Esophagus squamous epithelium (tissue), 5 donors: ENCODE results near the gene ZDHHC11B. TPM values are rescaled to one million over a fixed set of nuclear protein-coding genes. Genes with fewer than 3 reads are reported as not detected.
A peak's percentile ranks its signal among the peaks of the same experiment; 100 is the strongest.
"Not testable (repeated sequence)": the region's sequence is repeated elsewhere in the genome, so short reads cannot be mapped to it uniquely, and the experiment has no call there.

Experiments
- DNase-seq: peaks from one replicate; lab custom pipeline; 2025; lab: John Stamatoyannopoulos, UW
- H3K27ac ChIP-seq, 4 donors: fragments of 200-600 bp; sonication (generic); one replicate each; pipeline ENCODE4 v1.5.1; 2016 to 2019; ENCODE audit warnings: mild to moderate bottlenecking in 1 of 4
- H3K27me3 ChIP-seq, 4 donors: fragments of 200-600 bp; sonication (generic); 1 replicate in 3 of 4; 2 replicates in 1 of 4; pipeline versions ENCODE4 v1.5.1 to v1.6.0; 2017 to 2021; ENCODE audit warnings: antibody characterized with exemption in 1 of 4
- H3K36me3 ChIP-seq, 3 donors: fragments of 200-600 bp; sonication (generic); one replicate each; pipeline ENCODE4 v1.5.1; 2016 to 2019
- H3K4me1 ChIP-seq, 3 donors: fragments of 200-600 bp; sonication (generic); one replicate each; pipeline ENCODE4 v1.5.1; 2017 to 2019
- H3K4me3 ChIP-seq, 4 donors: fragments of 200-600 bp; sonication (generic); 1 replicate in 3 of 4; 2 replicates in 1 of 4; pipeline ENCODE4 v1.5.1; 2016 to 2019; ENCODE audit warnings: mild to moderate bottlenecking in 2 of 4, moderate library complexity in 1 of 4
- H3K9me3 ChIP-seq, 3 donors: fragments of 200-600 bp; sonication (generic); one replicate each; pipeline ENCODE4 v1.5.1; 2016 to 2019
- POLR2A ChIP-seq, 4 donors: fragments of 450-650 bp; IDR thresholded peaks; one replicate each; pipeline ENCODE4 v1.6.1; 2017; ENCODE audit warnings: antibody characterized with exemption in 4 of 4, mild to moderate bottlenecking in 4 of 4, moderate library complexity in 3 of 4
- WGBS, 2 donors: methylation state at CpG; one replicate each; pipeline ENCODE4 v1.1.5; 2018; 5-methylcytosine and 5-hydroxymethylcytosine counted together
- intact Hi-C: fragments of 100-400 bp; cut with DNase I; formaldehyde crosslinking; loops from one replicate; pipeline ENCODE4 v1.15.0; 2022
- total RNA-seq, 4 donors: library from RNA; depleted of rRNA; stranded (reverse); fragments of >200 nt; gene quantifications; one replicate each; pipeline ENCODE4 v1.1.0, GENCODE V29; 2016
- TF ChIP-seq, protein P1 (sequence below), 6 experiments: fragments of 450-650 bp in 4 of 6; fragments of 200-600 bp in 2 of 6; sonication (generic) in 2 of 6; IDR thresholded peaks; one replicate each; pipeline ENCODE4 v1.5.1; 2016 to 2019; ENCODE audit warnings: antibody characterized with exemption in 6 of 6, mild to moderate bottlenecking in 4 of 6, moderate library complexity in 4 of 6
- donor health status: DM: yes; HTN: yes; CAD: no.

ZDHHC11B gene
- total RNA-seq, 4 donors from 2014 or later = 0.44 to 4.6 (median 2.7) TPM

DNA sequence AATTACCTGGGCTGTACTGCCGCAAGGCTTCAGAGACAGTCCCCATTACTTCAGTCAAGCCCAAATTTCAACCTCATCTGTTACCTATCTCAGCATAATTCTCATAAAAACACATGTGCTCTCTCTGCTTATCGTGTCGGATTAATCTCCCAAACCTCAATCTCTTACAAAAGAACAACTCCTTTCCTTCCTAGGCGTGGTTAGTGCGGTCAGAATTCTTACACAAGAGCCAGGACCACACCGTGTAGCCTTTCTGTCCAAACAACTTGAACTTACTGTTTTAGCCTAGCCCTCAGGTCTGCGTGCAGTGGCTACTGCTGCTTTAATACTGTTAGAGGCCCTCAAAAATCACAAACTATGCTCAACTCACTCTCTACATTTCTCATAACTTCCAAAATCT, 78.4 kb downstream of the ZDHHC11B start:
- intact Hi-C loops, H3K27ac ChIP-seq, H3K9me3 ChIP-seq, H3K36me3 ChIP-seq, H3K4me1 ChIP-seq, DNase-seq, H3K4me3 ChIP-seq, H3K27me3 ChIP-seq: not testable (repeated sequence)
- 73 to 78% methylated on average over 7 of the region's 7 CpGs for WGBS, 2 donors

DNA sequence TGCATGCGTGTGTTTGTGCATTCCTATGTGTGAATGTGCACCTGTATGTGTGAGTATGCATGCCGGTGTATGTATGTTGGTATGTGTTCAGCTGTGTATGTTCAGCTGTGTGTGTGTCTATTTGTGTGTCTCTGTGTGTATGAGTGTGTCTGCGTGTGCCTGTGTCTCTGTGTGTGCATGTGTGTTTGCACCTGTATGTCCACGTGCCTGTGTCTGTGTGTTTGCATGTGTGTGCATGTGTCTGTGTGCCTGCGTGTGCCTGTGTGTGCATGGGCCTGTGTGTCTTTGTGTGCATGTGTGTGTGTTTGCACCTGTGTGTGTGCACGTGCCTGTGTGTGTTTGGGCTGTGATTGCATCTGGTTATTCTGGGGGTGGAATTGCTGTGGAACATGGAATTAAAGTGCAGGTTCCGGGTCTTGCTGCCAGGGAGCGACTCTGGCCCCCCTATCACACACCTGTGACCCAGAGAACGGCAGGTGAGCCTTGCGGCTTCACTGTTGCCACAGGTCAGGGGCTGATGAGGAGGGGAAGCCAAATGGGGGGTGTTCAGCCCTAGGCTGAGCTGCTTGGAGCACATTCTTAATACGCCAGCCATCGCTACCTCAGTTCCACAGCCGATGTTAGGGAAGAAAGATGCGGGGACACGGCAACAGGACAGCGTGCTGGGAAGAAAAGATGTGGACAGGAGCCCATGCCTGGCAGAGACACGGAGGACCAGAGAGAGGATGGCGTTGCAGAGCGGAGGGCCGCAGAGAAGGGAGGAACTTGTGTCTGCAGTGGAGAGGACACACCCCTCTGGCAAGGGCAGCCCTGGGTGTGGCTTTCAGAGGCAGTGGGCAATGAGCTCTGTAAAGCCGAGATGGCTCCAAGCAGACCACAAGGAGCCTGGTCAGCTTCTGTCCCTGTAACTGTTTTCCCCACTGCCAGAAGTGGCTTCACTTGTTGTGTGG, 87.5 kb downstream of the ZDHHC11B start:
- intact Hi-C loops, H3K27ac ChIP-seq, H3K4me3 ChIP-seq, H3K27me3 ChIP-seq, DNase-seq, H3K36me3 ChIP-seq: not testable (repeated sequence)
- WGBS, 2 donors = 91 to 94% methylated on average over 8 to 15 of the region's 21 CpGs
- H3K4me1 ChIP-seq = peaks cover 0 to 11% (median 3%) of the 10 kb centered on the region in 3 donors
- H3K9me3 ChIP-seq = peaks cover 0 to 14% (median 10%) of the 10 kb centered on the region in 3 donors

DNA sequence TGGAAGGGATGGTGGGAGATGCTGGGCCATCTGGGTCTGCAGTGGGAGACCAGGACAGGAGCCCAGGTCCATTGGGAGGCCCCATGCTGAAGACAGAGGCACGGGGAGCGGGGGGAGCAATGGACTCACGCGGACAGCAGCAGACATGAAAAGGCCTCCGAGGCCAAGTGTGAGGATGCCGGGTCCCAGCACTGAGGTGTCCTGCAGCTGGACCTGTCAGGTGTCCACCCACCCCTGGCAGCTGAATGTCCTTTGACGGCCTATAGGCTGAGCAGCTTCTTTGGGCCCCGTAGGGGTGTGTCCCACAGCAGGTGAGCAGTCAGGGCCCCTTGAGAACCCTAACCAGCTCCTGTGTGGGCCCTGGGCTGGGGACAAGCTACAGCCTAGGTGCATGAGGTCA, 88.3 kb downstream of the ZDHHC11B start:
- H3K36me3 ChIP-seq, H3K27ac ChIP-seq, H3K4me3 ChIP-seq, H3K27me3 ChIP-seq, intact Hi-C loops, DNase-seq: not testable (repeated sequence)
- no CpG with 5 or more reads among the region's 8 CpGs for WGBS, 2 donors
- Histone ChIP-seq H3K9me3 (peaks cover 0 to 14% (median 10%) of the 10 kb centered on the region in 3 donors), H3K4me1 (peaks cover 0 to 11% (median 3%) of the 10 kb centered on the region in 3 donors)

DNA sequence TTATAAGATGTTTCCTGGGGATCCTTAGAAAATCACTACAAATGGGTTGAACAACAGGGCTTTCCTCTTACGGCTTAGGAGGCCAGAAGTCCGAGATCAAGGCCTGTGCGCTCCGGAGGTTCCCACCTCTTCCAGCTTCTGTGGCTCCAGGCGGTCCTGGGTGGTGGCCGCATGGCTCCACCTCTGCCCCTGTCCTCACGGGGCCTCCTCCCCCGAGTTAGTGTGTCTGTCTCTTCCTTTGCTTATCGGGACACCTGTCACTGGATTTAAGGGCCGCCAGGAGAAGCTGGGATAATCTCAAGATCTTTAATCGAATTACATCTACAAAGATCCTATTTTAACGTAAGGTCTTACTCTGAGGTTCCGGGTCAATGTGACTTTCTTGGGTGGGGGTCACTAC, 89.1 kb downstream of the ZDHHC11B start:
- H3K4me3 ChIP-seq, H3K27ac ChIP-seq, DNase-seq, H3K36me3 ChIP-seq, intact Hi-C loops, H3K27me3 ChIP-seq: not testable (repeated sequence)
- WGBS, 2 donors = no CpG with 5 or more reads among the region's 13 CpGs
- H3K4me1 ChIP-seq = peaks cover 0 to 11% (median 3%) of the 10 kb centered on the region in 3 donors
- peaks cover 0 to 14% (median 10%) of the 10 kb centered on the region in 3 donors for H3K9me3 ChIP-seq

DNA sequence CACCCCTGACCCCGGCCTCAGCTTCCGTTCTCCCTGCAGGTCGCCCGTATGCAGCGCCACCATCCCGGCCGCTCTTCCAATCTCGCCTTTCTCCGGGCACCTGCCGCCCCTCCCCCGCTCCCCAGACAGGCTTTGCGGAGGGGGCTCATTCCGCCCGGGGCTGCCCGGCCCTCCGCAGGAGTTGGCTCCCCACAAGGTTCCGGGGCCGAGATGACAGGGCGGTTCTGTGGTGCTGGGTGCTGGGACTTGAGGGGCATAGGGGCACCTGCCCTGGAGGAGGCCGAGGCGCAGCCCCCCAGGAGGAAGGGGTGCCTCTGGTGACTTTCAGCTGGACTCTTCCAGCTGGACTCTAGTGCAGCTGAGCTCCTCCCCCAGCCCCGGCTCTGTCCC, 90.5 kb downstream of the ZDHHC11B start:
- H3K36me3 ChIP-seq, DNase-seq, intact Hi-C loops, H3K27me3 ChIP-seq: not testable (repeated sequence)
- WGBS, 2 donors = no CpG with 5 or more reads among the region's 22 CpGs
- H3K4me1 ChIP-seq = peaks cover 0 to 11% (median 3%) of the 10 kb centered on the region in 3 donors
- peaks cover 0 to 11% (median 9%) of the 10 kb centered on the region in 3 donors for H3K9me3 ChIP-seq
- H3K27ac ChIP-seq = peak overlapping the region in 2 of 4 donors; percentile 81 to 88
- peak overlapping the region in 3 of 4 donors; percentile 59 to 93 (median 63) for H3K4me3 ChIP-seq

DNA sequence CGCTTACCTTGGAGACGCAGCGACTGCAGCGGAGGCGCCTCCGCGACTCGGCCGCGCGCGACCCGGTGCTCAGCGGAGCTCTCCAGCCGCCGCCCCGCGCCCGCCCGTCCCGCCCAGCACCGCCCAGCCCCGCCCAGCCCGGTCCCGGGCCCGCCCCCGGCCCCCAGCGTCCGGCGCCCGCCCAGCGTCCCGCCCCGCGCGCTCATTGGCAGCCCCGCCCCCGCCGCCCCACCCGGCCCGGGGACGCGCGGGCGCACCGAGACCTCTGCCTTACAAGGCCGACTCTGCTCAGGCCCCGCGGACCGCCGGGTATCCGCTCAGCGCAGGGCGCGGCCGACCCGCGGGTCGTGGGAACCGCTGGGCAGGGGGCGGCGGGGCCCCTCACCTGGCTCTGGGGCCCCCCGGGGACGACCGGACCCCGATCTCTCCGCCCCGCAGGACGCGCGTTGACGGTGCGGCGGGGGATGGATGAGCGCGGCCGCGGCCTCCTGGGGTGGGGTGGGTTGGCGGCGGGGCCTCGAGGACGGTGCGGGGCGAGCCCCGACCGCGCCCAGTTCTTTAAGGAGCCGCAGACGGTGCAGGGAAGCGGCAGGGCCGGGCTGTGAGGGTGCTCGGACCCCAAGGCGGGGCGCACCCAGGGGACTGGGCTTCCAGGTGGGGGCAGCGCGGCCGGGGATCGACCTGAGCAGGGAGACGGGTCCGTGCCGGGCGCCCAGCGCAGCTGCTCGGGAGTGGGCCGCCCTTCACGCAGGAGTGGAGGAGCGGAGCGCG, 91.1 kb downstream of the ZDHHC11B start, which contains the start of gene TPPP:
TSS of gene TPPP (minus strand) at position 82 of the 771 bp plus-strand sequence. CDS start 15,292 bp downstream, outside the sequence.
- Histone ChIP-seq H3K4me3 (peak within 1 kb of the TSS; percentile 48 to 93 (median 61)), H3K4me1 (peaks cover 0 to 11% (median 3%) of the 10 kb centered on the region in 3 donors), H3K27ac (peak within 1 kb of the TSS; percentile 51 to 88 (median 76))
- WGBS, 2 donors = 0% methylated on average over 3 of the region's 109 CpGs; no CpG with 5 or more reads in 1 of the 2 donors
- H3K9me3 ChIP-seq, H3K27me3 ChIP-seq, H3K36me3 ChIP-seq, intact Hi-C loops: not testable (repeated sequence)
- peak in 3 of 4 donors; percentile 46 to 85 (median 61) for TF ChIP-seq POLR2A (IDR thresholded peaks at IDR 0.05)
- TF ChIP-seq, protein P1, sequence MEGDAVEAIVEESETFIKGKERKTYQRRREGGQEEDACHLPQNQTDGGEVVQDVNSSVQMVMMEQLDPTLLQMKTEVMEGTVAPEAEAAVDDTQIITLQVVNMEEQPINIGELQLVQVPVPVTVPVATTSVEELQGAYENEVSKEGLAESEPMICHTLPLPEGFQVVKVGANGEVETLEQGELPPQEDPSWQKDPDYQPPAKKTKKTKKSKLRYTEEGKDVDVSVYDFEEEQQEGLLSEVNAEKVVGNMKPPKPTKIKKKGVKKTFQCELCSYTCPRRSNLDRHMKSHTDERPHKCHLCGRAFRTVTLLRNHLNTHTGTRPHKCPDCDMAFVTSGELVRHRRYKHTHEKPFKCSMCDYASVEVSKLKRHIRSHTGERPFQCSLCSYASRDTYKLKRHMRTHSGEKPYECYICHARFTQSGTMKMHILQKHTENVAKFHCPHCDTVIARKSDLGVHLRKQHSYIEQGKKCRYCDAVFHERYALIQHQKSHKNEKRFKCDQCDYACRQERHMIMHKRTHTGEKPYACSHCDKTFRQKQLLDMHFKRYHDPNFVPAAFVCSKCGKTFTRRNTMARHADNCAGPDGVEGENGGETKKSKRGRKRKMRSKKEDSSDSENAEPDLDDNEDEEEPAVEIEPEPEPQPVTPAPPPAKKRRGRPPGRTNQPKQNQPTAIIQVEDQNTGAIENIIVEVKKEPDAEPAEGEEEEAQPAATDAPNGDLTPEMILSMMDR (IDR thresholded peaks at IDR 0.05) = peak in 1 of 6 experiments; percentile 12
- peak; percentile 49 for DNase-seq

DNA sequence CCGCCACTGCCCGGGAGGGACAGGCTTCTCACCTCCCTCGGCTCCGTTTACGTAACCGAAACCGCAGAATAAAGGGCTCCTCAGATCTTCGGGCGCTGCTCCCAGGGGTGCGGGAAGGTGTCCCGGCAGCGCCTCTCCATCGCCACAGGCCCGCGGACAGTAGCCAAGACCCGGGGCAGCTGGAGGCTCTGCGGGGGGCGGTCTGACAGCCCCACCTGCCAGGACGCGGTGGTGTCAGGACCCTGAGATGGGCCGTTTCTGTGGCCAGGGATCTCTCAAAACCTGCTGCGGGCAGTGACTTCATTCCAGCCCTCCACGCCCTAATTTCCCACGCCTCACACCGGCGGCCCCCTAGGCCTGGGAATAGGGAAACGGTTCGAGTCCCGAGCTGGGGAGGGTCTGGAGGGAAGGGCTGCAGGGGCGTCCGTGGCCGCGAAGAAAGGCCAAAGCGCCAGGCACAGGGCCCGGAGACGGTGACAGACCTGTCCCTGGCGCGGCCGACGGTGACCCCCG, 91.9 kb downstream of the ZDHHC11B start:
- not testable (repeated sequence) for DNase-seq, H3K36me3 ChIP-seq
- WGBS, 2 donors = no CpG with 5 or more reads among the region's 41 CpGs

More for the DNA sequence above, 91.9 kb downstream of the ZDHHC11B start:
- peak overlapping the region; percentile 46 to 88 (median 76) for H3K27ac ChIP-seq
- H3K4me1 ChIP-seq = peaks cover 0 to 11% (median 3%) of the 10 kb centered on the region in 3 donors
- H3K9me3 ChIP-seq, intact Hi-C loops, H3K27me3 ChIP-seq: not testable (repeated sequence)
- peak overlapping the region; percentile 48 to 93 (median 61) for H3K4me3 ChIP-seq
